ENCODE measurements around the gene ZNF284.
A peak's percentile ranks its signal among the peaks of the same experiment; 100 is the strongest.
"Not testable (repeated sequence)": the region's sequence is repeated elsewhere in the genome, so short reads cannot be mapped to it uniquely, and the experiment has no call there.

The ZNF284 gene

GRCh38 chr19:44112802-44113137 lies 40.8 kb downstream of the ZNF284 start:
- no peak for DNase-seq

- peak; percentile 71 for DNase-seq
These were observed 41.3 kb downstream of the ZNF284 start, which contains the start of gene ZNF225 for GRCh38 chr19:44113138-44113783. Gene ZNF225, plus strand, starts transcription at chr19:44113399. Its CDS starts 2,429 bp downstream, at chr19:44115828.

GRCh38 chr19:44113784-44114390 lies 41.9 kb downstream of the ZNF284 start:
- no peak for DNase-seq

- DNase-seq, result not testable (repeated sequence)
These were observed 49.2 kb downstream of the ZNF284 start for GRCh38 chr19:44121162-44121561.

GRCh38 chr19:44131955-44132354 lies 60.0 kb downstream of the ZNF284 start:
- DNase-seq, result no peak

Data from activated CD4-positive, alpha-beta T cell treated with anti-CD3 and anti-CD28 coated beads, Interleukin-2, amount 50 U/mL, for 1 hour (primary cell).